ENCODE data around the gene CGB8. TPM values are rescaled to one million over a fixed set of nuclear protein-coding genes. Genes with fewer than 3 reads are reported as not detected.

Gene CGB8
- total RNA-seq, 3 donors from 2014 or later (not counting 1 experiment from before 2014, with no cell fraction given) = not detected

DNA sequence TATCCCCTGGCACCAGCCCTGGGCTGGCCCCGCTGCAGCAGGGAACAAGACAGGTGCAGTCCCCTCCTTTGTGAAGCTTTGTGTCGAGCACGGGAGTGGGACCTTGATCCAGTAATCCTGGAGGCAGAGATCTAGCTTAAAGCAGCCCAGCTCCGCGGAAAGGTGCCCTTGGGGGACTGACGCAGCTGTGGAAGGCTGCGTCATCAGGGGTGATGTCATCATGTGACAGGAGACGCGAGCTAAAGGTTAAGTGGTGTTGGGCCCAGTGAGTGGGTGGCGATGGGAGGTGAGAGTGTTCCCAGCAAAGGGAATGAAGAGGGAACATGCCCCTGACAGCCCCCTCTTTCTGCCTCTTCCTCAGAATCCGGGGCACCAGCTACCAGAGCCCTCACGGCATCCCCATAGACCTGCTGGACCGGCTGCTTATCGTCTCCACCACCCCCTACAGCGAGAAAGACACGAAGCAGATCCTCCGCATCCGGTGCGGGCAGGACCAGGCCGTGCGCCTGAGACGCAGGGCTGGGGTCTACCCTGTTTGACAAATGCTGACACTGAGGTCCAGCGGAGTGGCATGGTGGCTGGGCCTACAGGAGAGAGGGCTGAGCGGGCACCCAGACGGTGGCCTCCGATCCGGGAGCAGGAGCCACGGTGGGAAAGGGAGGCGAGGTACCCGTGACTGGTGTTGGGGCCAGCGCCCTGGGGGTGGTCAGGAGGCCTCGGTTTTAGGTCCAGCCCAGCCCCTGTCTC lies 34.6 kb downstream of the CGB8 start:
- ATAC-seq = no peak
- Mint-ChIP-seq H3K4me1 (peaks cover 9 to 23% of the 10 kb centered on the region in 2 donors), H3K27ac (no peak overlapping the region), H3K36me3 (no peaks in the 10 kb centered on the region), H3K27me3 (ENCODE audit: low read depth in 2 of 2) (peaks cover 0 to 3% of the 10 kb centered on the region in 2 donors), H3K4me3 (no peak overlapping the region), H3K9me3 (no peaks in the 10 kb centered on the region)
- 95% methylated on average over 32 of the region's 32 CpGs for WGBS (ENCODE audit: insufficient coverage)
- DNase-seq = no peak
- intact Hi-C loops (cut with micrococcal nuclease) = no loop called here
- H3K4me3 ChIP-seq (ENCODE audit: low read length) = no peak overlapping the region
- peaks cover 3% of the 10 kb centered on the region for H3K27me3 ChIP-seq (ENCODE audit: control insufficient read depth, insufficient read depth, low read length)
- TF ChIP-seq, protein P1, sequence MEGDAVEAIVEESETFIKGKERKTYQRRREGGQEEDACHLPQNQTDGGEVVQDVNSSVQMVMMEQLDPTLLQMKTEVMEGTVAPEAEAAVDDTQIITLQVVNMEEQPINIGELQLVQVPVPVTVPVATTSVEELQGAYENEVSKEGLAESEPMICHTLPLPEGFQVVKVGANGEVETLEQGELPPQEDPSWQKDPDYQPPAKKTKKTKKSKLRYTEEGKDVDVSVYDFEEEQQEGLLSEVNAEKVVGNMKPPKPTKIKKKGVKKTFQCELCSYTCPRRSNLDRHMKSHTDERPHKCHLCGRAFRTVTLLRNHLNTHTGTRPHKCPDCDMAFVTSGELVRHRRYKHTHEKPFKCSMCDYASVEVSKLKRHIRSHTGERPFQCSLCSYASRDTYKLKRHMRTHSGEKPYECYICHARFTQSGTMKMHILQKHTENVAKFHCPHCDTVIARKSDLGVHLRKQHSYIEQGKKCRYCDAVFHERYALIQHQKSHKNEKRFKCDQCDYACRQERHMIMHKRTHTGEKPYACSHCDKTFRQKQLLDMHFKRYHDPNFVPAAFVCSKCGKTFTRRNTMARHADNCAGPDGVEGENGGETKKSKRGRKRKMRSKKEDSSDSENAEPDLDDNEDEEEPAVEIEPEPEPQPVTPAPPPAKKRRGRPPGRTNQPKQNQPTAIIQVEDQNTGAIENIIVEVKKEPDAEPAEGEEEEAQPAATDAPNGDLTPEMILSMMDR (IDR thresholded peaks at IDR 0.05) = no peak
- H3K36me3 ChIP-seq (ENCODE audit: control insufficient read depth, insufficient read depth, low read length) = peaks cover 24% of the 10 kb centered on the region
- H3K9me3 ChIP-seq (ENCODE audit: control insufficient read depth, insufficient read depth, low read length) = no peaks in the 10 kb centered on the region
- peaks cover 19% of the 10 kb centered on the region for H3K4me1 ChIP-seq (ENCODE audit: control insufficient read depth, insufficient read depth, low read length)
- H3K27ac ChIP-seq (ENCODE audit: low read length) = no peak overlapping the region

DNA sequence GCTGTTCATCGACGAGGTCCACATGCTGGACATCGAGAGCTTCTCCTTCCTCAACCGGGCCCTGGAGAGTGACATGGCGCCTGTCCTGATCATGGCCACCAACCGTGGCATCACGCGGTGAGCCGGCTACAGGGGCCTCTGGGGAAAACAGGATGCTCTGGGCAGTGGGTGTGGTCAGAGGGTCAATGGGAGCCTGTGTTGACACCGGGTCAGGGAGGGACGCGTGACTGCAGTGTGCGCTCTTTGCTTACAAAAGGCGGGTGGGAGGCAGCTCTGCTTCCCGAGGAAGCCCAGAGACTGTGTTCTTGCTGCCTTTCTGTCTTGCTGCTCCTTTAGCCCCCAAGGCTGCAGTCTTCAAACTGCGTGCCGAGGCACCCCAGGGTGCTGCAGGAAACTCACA lies 37.7 kb downstream of the CGB8 start:
- ATAC-seq (no peak), DNase-seq (no peak)
- no peaks in the 10 kb centered on the region for H3K9me3 Mint-ChIP-seq
- no peaks in the 10 kb centered on the region for H3K4me1 Mint-ChIP-seq
- H3K9me3 ChIP-seq (ENCODE audit: control insufficient read depth, insufficient read depth, low read length) = no peaks in the 10 kb centered on the region
- H3K4me1 ChIP-seq (ENCODE audit: control insufficient read depth, insufficient read depth, low read length) = no peaks in the 10 kb centered on the region
- H3K36me3 Mint-ChIP-seq = no peaks in the 10 kb centered on the region
- H3K4me3 ChIP-seq (ENCODE audit: low read length) = no peak overlapping the region
- 89% methylated on average over 17 of the region's 17 CpGs for WGBS (ENCODE audit: insufficient coverage)
- TF ChIP-seq, protein P1 (IDR thresholded peaks at IDR 0.05) = no peak
- peaks cover 36% of the 10 kb centered on the region for H3K36me3 ChIP-seq (ENCODE audit: control insufficient read depth, insufficient read depth, low read length)
- no peak overlapping the region for H3K27ac ChIP-seq (ENCODE audit: low read length)
- no peak overlapping the region for H3K27ac Mint-ChIP-seq
- H3K27me3 Mint-ChIP-seq (ENCODE audit: low read depth in 2 of 2) = no peaks in the 10 kb centered on the region
- H3K4me3 Mint-ChIP-seq = no peak overlapping the region
- no peaks in the 10 kb centered on the region for H3K27me3 ChIP-seq (ENCODE audit: control insufficient read depth, insufficient read depth, low read length)
- intact Hi-C loops (cut with micrococcal nuclease) = no loop called here

DNA sequence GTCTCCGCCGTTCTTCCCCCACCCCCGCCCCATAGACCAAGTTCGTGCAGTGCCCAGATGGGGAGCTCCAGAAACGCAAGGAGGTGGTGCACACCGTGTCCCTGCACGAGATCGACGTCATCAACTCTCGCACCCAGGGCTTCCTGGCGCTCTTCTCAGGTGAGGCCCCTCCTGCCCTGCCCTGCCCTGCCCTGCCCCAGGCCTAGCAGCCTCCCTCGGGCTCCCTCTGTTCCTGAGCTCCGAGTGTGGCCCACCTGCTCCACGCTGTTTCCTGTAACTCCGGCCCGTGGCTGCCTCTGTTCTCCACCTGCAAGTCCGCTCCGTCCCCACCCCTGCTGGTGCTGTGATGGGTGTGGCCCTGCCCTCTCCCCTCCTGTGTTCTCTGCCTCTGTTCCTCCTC lies 38.5 kb downstream of the CGB8 start:
- TF ChIP-seq, protein P1 (IDR thresholded peaks at IDR 0.05) = no peak
- no peaks in the 10 kb centered on the region for H3K27me3 Mint-ChIP-seq (ENCODE audit: low read depth in 2 of 2)
- no peaks in the 10 kb centered on the region for H3K9me3 ChIP-seq (ENCODE audit: control insufficient read depth, insufficient read depth, low read length)
- no peaks in the 10 kb centered on the region for H3K36me3 Mint-ChIP-seq
- no peak overlapping the region for H3K4me3 ChIP-seq (ENCODE audit: low read length)
- no peak overlapping the region for H3K27ac Mint-ChIP-seq
- ATAC-seq (no peak), DNase-seq (no peak)
- no peaks in the 10 kb centered on the region for H3K4me1 ChIP-seq (ENCODE audit: control insufficient read depth, insufficient read depth, low read length)
- no peak overlapping the region for H3K4me3 Mint-ChIP-seq
- H3K27ac ChIP-seq (ENCODE audit: low read length) = no peak overlapping the region
- H3K4me1 Mint-ChIP-seq = no peaks in the 10 kb centered on the region
- H3K9me3 Mint-ChIP-seq = no peaks in the 10 kb centered on the region
- no peaks in the 10 kb centered on the region for H3K27me3 ChIP-seq (ENCODE audit: control insufficient read depth, insufficient read depth, low read length)
- WGBS (ENCODE audit: insufficient coverage) = 92% methylated on average over 18 of the region's 18 CpGs
- intact Hi-C loops (cut with micrococcal nuclease) = no loop called here
- H3K36me3 ChIP-seq (ENCODE audit: control insufficient read depth, insufficient read depth, low read length) = peaks cover 41% of the 10 kb centered on the region

DNA sequence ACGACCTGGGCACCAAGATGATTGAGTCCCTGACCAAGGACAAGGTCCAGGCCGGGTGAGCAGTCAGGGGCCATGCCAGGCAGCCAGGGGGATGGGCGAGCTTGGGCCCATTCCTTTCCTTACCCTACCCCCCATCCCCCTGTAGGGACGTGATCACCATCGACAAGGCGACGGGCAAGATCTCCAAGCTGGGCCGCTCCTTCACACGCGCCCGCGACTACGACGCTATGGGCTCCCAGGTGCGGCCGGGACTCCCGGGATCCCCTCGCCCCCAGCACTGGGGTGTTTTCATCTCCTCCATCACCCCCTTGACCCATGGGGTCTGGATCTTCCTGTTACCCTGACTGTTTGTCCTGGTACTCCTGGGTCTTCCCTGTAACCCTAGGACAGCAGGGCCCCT lies 39.1 kb downstream of the CGB8 start:
- Histone ChIP-seq H3K27me3 (ENCODE audit: control insufficient read depth, insufficient read depth, low read length) (no peaks in the 10 kb centered on the region), H3K27ac (ENCODE audit: low read length) (no peak overlapping the region), H3K9me3 (ENCODE audit: control insufficient read depth, insufficient read depth, low read length) (no peaks in the 10 kb centered on the region), H3K36me3 (ENCODE audit: control insufficient read depth, insufficient read depth, low read length) (peaks cover 45% of the 10 kb centered on the region), H3K4me3 (ENCODE audit: low read length) (no peak overlapping the region), H3K4me1 (ENCODE audit: control insufficient read depth, insufficient read depth, low read length) (no peaks in the 10 kb centered on the region)
- TF ChIP-seq, protein P1 (IDR thresholded peaks at IDR 0.05) = no peak
- Mint-ChIP-seq H3K4me3 (no peak overlapping the region), H3K27ac (no peak overlapping the region), H3K4me1 (no peaks in the 10 kb centered on the region), H3K36me3 (no peaks in the 10 kb centered on the region), H3K9me3 (no peaks in the 10 kb centered on the region), H3K27me3 (ENCODE audit: low read depth in 2 of 2) (no peaks in the 10 kb centered on the region)
- 95% methylated on average over 18 of the region's 18 CpGs for WGBS (ENCODE audit: insufficient coverage)
- ATAC-seq (no peak), DNase-seq (no peak)
- intact Hi-C loops (cut with micrococcal nuclease) = no loop called here

Measured in natural killer cell (primary cell).